GM12878 (cell line): ENCODE results near the gene UNC45A. TPM values are rescaled to one million over a fixed set of nuclear protein-coding genes. Genes with fewer than 3 reads are reported as not detected.

Experiments used
- ATAC-seq: fragments of 200-7000 bp; cut with Tn5 transposase; 3 replicates; pipeline ENCODE4 v1.9.1; 2020; ENCODE audit warnings: mild to moderate bottlenecking, moderate library complexity
- BruUV-seq: library from RNA; stranded (reverse); fragments of 400-500 nt; replicated peaks from 2 replicates; lab custom pipeline; 2021; lab: Mats Ljungman, UMichigan
- CTCF ChIA-PET: fragments of 300-600 bp; sonication (Branson Sonifier 250); formaldehyde crosslinking; extraction: SDS; loops from one replicate; lab custom pipeline; 2021; ENCODE audit warnings: inconsistent platforms; lab: Yijun Ruan, JAX
- POLR2A ChIA-PET: fragments of 350-600 bp; formaldehyde crosslinking; extraction: SDS; loops from one replicate; lab custom pipeline; 2021; ENCODE audit warnings: inconsistent platforms; lab: Charles Lee
- RAD21 ChIA-PET: fragments of 300-600 bp; sonication (Branson Sonifier 250); formaldehyde crosslinking; loops from one replicate; lab custom pipeline; 2023; ENCODE audit warnings: antibody characterized with exemption; ENCODE audit not compliant: unreplicated experiment; lab: Charles Lee
- SMC1A ChIA-PET: fragments of 300-600 bp; sonication (Branson Sonifier 250); formaldehyde crosslinking; loops from one replicate; lab custom pipeline; 2023; ENCODE audit not compliant: unreplicated experiment, uncharacterized antibody; lab: Charles Lee
- DNase-seq: peaks from one replicate; pipeline ENCODE4 v3.0.0-alpha.2; 2011; ENCODE audit warnings: low read depth, low spot score
- FAIRE-seq: peaks from 3 replicates; lab custom pipeline; 2011; peaks lifted over from hg19 to GRCh38; lab: Jason Lieb, UNC
- H2AFZ ChIP-seq: 2 replicates; pipeline ENCODE4 v1.6.0; 2011; ENCODE audit warnings: low read depth, low read length, control low read depth; ENCODE audit not compliant: control insufficient read depth
- H3K27ac ChIP-seq: 2 replicates; pipeline ENCODE4 v1.5.1; 2011; ENCODE audit warnings: control low read depth; ENCODE audit not compliant: control insufficient read depth, insufficient read depth
- H3K27me3 ChIP-seq, 2 experiments: replicated peaks in 1 of 2; 2 replicates each; pipeline versions ENCODE4 v1.6.0 to v1.6.1; 2011; ENCODE audit warnings: low read length in 1 of 2; ENCODE audit not compliant: control insufficient read depth in 2 of 2, insufficient read depth in 2 of 2
- H3K36me3 ChIP-seq, 2 experiments: 2 replicates each; pipeline ENCODE4 v1.5.1; 2011; ENCODE audit warnings: low read length in 1 of 2; ENCODE audit not compliant: control insufficient read depth in 2 of 2, insufficient read depth in 2 of 2
- H3K4me1 ChIP-seq: 2 replicates; pipeline ENCODE4 v1.6.1; 2011; ENCODE audit warnings: mild to moderate bottlenecking, low read length, moderate library complexity, mixed read lengths; ENCODE audit not compliant: control insufficient read depth, insufficient read depth
- H3K4me2 ChIP-seq: 2 replicates; pipeline ENCODE4 v1.6.0; 2011; ENCODE audit warnings: control low read depth; ENCODE audit not compliant: control insufficient read depth, insufficient read depth
- H3K4me3 ChIP-seq: fragments of 200-600 bp; sonication (generic); 2 replicates; pipeline ENCODE4 v1.5.1; 2016
- H3K79me2 ChIP-seq: 2 replicates; pipeline ENCODE4 v1.6.0; 2011; ENCODE audit warnings: low read length; ENCODE audit not compliant: control insufficient read depth, insufficient read depth
- H3K9ac ChIP-seq: 2 replicates; pipeline ENCODE4 v1.8.0; 2011; ENCODE audit warnings: low read length, control low read depth, mixed read lengths; ENCODE audit not compliant: control insufficient read depth, insufficient read depth
- H3K9me3 ChIP-seq: replicated peaks from 3 replicates; pipeline ENCODE4 v1.5.1; 2011; ENCODE audit warnings: mild to moderate bottlenecking, low read length; ENCODE audit not compliant: control insufficient read depth, insufficient read depth
- H4K20me1 ChIP-seq: 2 replicates; pipeline ENCODE4 v1.6.0; 2011; ENCODE audit not compliant: control insufficient read depth, insufficient read depth
- CBFB ChIP-seq: IDR thresholded peaks from 2 replicates; pipeline ENCODE4 v1.6.1; 2016; ENCODE audit warnings: antibody characterized with exemption, low read depth
- CEBPB ChIP-seq, 2 experiments: fragments of 150-350 bp in 1 of 2; IDR thresholded peaks; 2 replicates each; pipeline ENCODE4 v1.6.1; 2012 to 2014; ENCODE audit warnings: low read depth in 2 of 2, low read length in 2 of 2, borderline replicate concordance in 1 of 2, inconsistent platforms in 1 of 2
- NFIC ChIP-seq: IDR thresholded peaks from 2 replicates; pipeline ENCODE4 v1.6.1; 2012; ENCODE audit warnings: low read depth, mild to moderate bottlenecking, inconsistent platforms, low read length, moderate library complexity
- NRF1 ChIP-seq: conservative IDR thresholded peaks from 2 replicates; pipeline ENCODE4 v1.6.1; 2011; ENCODE audit warnings: mild to moderate bottlenecking, low read depth, low read length, improper control_type of control experiment
- POLR2A ChIP-seq: IDR thresholded peaks from 2 replicates; pipeline ENCODE4 v1.6.1; 2011; ENCODE audit warnings: low read depth, mild to moderate bottlenecking, low read length
- RUNX3 ChIP-seq: IDR thresholded peaks from 2 replicates; pipeline ENCODE4 v1.6.1; 2012; ENCODE audit warnings: low read length, inconsistent platforms
- ZNF384 ChIP-seq: IDR thresholded peaks from 2 replicates; pipeline ENCODE4 v1.6.1; 2012; ENCODE audit warnings: low read depth, mild to moderate bottlenecking, low read length, improper control_type of control experiment, borderline replicate concordance
- WGBS: methylation state at CpG from one replicate; pipeline ENCODE4 v1.1.6; 2016; ENCODE audit warnings: low lambda C conversion rate; ENCODE audit not compliant: insufficient replicate concordance, insufficient coverage; ENCODE audit errors: missing lambda C conversion rate; 5-methylcytosine and 5-hydroxymethylcytosine counted together
- in situ Hi-C: fragments of 300-500 bp; cut with MboI; formaldehyde crosslinking; loops from 9 replicates; pipeline ENCODE4 v1.14.3; 2018; ENCODE audit warnings: mixed read lengths
- intact Hi-C: fragments of 100-400 bp; cut with micrococcal nuclease; formaldehyde crosslinking; loops from one replicate; pipeline ENCODE4 v1.14.2; 2022; ENCODE audit not compliant: unreplicated experiment
- polyA plus RNA-seq, 11 experiments: library from polyadenylated mRNA; depleted of rRNA in 4 of 11; unstranded in 6 of 11; stranded (reverse) in 5 of 11; fragments of >200 nt; fragmentation: Nextera tagmentation in 4 of 11; fragmentation: Illumina TruSeq in 1 of 11; extraction: Ambion mirVana in 4 of 11; extraction: Trizol in 1 of 11; gene quantifications; 1 replicate in 1 of 11; 2 replicates in 10 of 11; pipeline versions ENCODE4 v1.2.1 to v1.2.3, GENCODE V29; 2011 to 2016; ENCODE audit warnings: inconsistent platforms in 2 of 11, missing spikeins in 2 of 11, low read depth in 1 of 11
- total RNA-seq, 4 experiments: library from RNA; depleted of rRNA in 3 of 4; stranded (reverse); fragments of >200 nt in 3 of 4; fragmentation: Illumina TruSeq in 1 of 4; extraction: Trizol in 1 of 4; gene quantifications; 2 replicates each; pipeline versions ENCODE4 v1.2.1 to v1.2.3, GENCODE V29; 2013 to 2021
- TF ChIP-seq, protein P1 (sequence below): IDR thresholded peaks from 2 replicates; pipeline ENCODE4 v1.6.1; 2012; ENCODE audit warnings: low read length, inconsistent platforms
- TF ChIP-seq, protein P2 (sequence below): fragments of 450-650 bp; IDR thresholded peaks from 2 replicates; pipeline ENCODE4 v1.6.1; 2018; ENCODE audit warnings: borderline replicate concordance, mild to moderate bottlenecking; ENCODE audit not compliant: partially characterized antibody

Gene UNC45A
- total and polyA plus RNA-seq, 10 of the 15 experiments (the other 5 are each of a cell fraction or from before 2014, with no cell fraction given), result 10.3 to 57.8 (median 40.5) TPM

DNA sequence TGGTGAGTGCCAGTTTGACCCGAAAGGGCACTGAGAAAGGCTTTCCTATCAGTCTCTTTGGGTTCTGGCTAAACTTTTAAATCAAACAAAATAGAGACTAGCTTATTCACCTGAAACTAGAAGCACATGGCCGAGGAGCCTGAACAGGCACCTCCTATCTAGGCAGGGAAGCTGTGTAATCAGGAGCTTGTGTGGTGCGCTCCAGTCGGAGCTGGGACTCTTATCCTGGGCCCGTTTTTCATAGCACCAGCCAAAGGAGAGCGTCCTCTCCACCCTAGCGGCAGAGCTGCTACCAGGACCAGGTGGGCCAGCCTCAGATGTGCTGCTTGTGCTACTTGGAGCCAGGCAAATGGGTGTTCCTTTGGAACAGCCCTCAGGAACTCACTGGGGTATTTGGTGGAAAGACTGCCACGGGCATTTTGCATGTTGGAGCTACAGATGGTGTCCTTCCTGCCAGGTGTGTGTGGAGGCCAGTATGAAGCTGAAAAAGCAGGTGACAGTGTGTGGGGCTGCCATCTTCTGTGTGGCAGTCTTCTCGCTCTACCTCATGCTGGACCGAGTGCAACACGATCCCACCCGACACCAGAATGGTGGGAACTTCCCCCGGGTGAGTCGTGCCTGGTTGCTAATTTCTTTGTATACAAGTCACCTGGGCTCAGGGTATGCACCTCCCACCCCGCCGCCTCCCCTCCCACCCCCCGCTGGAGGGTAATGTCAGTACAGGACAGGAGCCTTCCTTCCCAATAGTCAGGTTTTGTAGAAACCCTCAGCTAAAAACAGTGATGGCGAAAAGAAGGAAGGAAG, 31.1 kb upstream of the UNC45A start:
- SMC1A ChIA-PET, result interaction anchor here (0.7 to 12.3 kb wide), 11 partner anchors 11 to 256 kb away, joined by 3 to 225 read pairs (median 4); partner anchors contain the start of genes HDDC3 and UNC45A
- TF ChIP-seq CEBPB (IDR thresholded peaks at IDR 0.05; ENCODE audit: borderline replicate concordance in 1 of 2, low read depth in 2 of 2, low read length in 2 of 2), result no peak
- TF ChIP-seq NRF1, result no peak
- TF ChIP-seq, protein P1, sequence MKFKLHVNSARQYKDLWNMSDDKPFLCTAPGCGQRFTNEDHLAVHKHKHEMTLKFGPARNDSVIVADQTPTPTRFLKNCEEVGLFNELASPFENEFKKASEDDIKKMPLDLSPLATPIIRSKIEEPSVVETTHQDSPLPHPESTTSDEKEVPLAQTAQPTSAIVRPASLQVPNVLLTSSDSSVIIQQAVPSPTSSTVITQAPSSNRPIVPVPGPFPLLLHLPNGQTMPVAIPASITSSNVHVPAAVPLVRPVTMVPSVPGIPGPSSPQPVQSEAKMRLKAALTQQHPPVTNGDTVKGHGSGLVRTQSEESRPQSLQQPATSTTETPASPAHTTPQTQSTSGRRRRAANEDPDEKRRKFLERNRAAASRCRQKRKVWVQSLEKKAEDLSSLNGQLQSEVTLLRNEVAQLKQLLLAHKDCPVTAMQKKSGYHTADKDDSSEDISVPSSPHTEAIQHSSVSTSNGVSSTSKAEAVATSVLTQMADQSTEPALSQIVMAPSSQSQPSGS, result no peak
- no peak for TF ChIP-seq ZNF384
- no peak for TF ChIP-seq POLR2A
- TF ChIP-seq CBFB, result no peak
- no peak for TF ChIP-seq NFIC
- no peak for TF ChIP-seq RUNX3
- TF ChIP-seq, protein P2, sequence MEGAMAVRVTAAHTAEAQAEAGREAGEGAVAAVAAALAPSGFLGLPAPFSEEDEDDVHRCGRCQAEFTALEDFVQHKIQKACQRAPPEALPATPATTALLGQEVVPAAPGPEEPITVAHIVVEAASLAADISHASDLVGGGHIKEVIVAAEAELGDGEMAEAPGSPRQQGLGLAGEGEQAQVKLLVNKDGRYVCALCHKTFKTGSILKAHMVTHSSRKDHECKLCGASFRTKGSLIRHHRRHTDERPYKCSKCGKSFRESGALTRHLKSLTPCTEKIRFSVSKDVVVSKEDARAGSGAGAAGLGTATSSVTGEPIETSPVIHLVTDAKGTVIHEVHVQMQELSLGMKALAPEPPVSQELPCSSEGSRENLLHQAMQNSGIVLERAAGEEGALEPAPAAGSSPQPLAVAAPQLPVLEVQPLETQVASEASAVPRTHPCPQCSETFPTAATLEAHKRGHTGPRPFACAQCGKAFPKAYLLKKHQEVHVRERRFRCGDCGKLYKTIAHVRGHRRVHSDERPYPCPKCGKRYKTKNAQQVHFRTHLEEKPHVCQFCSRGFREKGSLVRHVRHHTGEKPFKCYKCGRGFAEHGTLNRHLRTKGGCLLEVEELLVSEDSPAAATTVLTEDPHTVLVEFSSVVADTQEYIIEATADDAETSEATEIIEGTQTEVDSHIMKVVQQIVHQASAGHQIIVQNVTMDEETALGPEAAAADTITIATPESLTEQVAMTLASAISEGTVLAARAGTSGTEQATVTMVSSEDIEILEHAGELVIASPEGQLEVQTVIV, result no peak
- WGBS, result 76% methylated on average over 17 of the region's 18 CpGs
- Histone ChIP-seq H3K4me2 (peak overlapping the region; percentile 80), H3K36me3 (peaks cover 18 to 25% of the 10 kb centered on the region in 2 experiments), H3K79me2 (peaks cover 18% of the 10 kb centered on the region), H3K9me3 (no peaks in the 10 kb centered on the region), H3K9ac (peak overlapping the region; percentile 54), H3K4me1 (peaks cover 12% of the 10 kb centered on the region), H3K27me3 (no peaks in the 10 kb centered on the region), H2AFZ (peak overlapping the region; percentile 88; the same call in 1 of the 2 replicates), H4K20me1 (no peaks in the 10 kb centered on the region; the same call in 1 of the 2 replicates), H3K4me3 (peak overlapping the region; percentile 68), H3K27ac (peak overlapping the region; percentile 62)
- DNase-seq, result no peak
- RAD21 ChIA-PET, result interaction anchor here (1.4 to 9.2 kb wide), 8 partner anchors 15 to 584 kb away, joined by 3 to 193 read pairs (median 6); partner anchors contain the start of genes HDDC3 and UNC45A
- FAIRE-seq, result no peak
- CTCF ChIA-PET, result interaction anchor here (0.6 to 15.1 kb wide), 8 partner anchors 10 to 584 kb away, joined by 3 to 480 read pairs (median 4); partner anchors contain the start of genes HDDC3 and UNC45A
- intact Hi-C loops, result loop anchor here (2.0 kb wide), 1 partner anchor 19 kb away; no protein-coding TSS in a partner anchor
- in situ Hi-C loops, result no loop called here
- POLR2A ChIA-PET, result interaction anchor here (0.6 to 7.6 kb wide), 7 partner anchors 15 to 254 kb away, joined by 3 to 113 read pairs (median 3); partner anchors contain the start of genes HDDC3 and UNC45A
- BruUV-seq, result TSS peak; percentile 58
- ATAC-seq, result peak; percentile 2
